ENCODE results near the gene BYSL. TPM values are rescaled to one million over a fixed set of nuclear protein-coding genes. Genes with fewer than 3 reads are reported as not detected.

BYSL gene
- total RNA-seq, 1 experiment from 2014 or later: 89.7 TPM

DNA sequence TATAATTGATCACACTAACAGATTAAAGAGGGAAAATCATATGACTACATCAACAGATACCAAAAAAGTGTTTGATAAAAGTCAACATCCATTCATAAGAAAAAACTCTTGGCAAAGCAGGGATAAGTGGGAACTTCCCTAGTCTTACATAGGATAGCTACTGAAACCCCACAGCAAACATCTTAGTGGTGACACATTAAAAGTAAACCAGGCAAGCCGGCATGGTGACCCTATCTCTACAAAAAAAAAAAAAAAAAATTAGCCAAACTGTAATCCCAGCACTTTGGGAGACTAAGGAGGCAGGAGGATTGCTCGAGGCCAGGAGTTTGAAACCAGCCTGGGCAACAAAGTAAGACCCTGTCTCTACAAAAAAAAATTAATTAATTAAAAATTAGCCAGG, 34.1 kb downstream of the BYSL start:
- CTCF ChIA-PET: interaction anchor here (0.7 kb wide), 1 partner anchor 34 kb away, joined by 5 read pairs; the partner anchor contains the start of gene MED20
- DNase-seq (ENCODE audit: low spot score): no peak
- H3K27me3 ChIP-seq (replicated peaks; ENCODE audit: insufficient read depth, low read depth, low read length, poor library complexity): no peaks in the 10 kb centered on the region
- no peak overlapping the region for H3K4me3 ChIP-seq (ENCODE audit: low read depth, low read length, poor library complexity, severe bottlenecking)
- intact Hi-C loops (cut with micrococcal nuclease; ENCODE audit: unreplicated experiment): no loop called here
- POLR2A ChIA-PET (ENCODE audit: low non-redundant PET): no interaction called here
- no peaks in the 10 kb centered on the region for H3K36me3 ChIP-seq (ENCODE audit: insufficient read depth, low read length, poor library complexity, severe bottlenecking)
- H3K4me1 ChIP-seq (ENCODE audit: insufficient read depth, low read length, poor library complexity, severe bottlenecking): no peaks in the 10 kb centered on the region
- H3K9me3 ChIP-seq (ENCODE audit: low read depth, low read length, poor library complexity, severe bottlenecking): no peaks in the 10 kb centered on the region
- no peak for TF ChIP-seq EZH2 (IDR thresholded peaks at IDR 0.05; ENCODE audit: borderline replicate concordance, low read depth, low read length, poor library complexity, severe bottlenecking)
- TF ChIP-seq, protein P1, sequence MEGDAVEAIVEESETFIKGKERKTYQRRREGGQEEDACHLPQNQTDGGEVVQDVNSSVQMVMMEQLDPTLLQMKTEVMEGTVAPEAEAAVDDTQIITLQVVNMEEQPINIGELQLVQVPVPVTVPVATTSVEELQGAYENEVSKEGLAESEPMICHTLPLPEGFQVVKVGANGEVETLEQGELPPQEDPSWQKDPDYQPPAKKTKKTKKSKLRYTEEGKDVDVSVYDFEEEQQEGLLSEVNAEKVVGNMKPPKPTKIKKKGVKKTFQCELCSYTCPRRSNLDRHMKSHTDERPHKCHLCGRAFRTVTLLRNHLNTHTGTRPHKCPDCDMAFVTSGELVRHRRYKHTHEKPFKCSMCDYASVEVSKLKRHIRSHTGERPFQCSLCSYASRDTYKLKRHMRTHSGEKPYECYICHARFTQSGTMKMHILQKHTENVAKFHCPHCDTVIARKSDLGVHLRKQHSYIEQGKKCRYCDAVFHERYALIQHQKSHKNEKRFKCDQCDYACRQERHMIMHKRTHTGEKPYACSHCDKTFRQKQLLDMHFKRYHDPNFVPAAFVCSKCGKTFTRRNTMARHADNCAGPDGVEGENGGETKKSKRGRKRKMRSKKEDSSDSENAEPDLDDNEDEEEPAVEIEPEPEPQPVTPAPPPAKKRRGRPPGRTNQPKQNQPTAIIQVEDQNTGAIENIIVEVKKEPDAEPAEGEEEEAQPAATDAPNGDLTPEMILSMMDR (conservative IDR thresholded peaks at IDR 0.05; ENCODE audit: low read depth, low read length): no peak
- no TSS peak for BruUV-seq (replicated peaks)
- no peak overlapping the region for H3K27ac ChIP-seq (ENCODE audit: low read depth, low read length, poor library complexity, severe bottlenecking)

DNA sequence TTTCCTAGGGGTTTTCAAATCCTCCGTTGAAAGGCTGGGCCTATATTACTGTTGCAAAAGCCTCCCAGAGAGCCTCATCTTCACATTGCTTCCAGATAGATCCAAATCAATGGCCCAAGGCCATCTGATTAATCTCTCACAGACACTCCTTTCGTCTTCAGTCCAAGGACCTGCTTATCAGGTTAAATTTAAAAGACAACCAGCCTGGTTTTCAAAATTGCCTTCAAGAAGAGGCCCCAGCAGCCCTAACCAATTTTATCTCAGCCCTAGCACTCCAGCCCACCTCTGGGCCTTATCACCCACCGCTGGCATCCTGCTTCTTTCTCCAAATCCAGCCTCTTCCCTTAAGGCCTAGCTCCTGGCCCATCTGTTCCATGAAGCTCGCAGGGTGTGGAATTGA, 35.8 kb downstream of the BYSL start:
- no peaks in the 10 kb centered on the region for H3K27me3 ChIP-seq (replicated peaks; ENCODE audit: insufficient read depth, low read depth, low read length, poor library complexity)
- no peak overlapping the region for H3K4me3 ChIP-seq (ENCODE audit: low read depth, low read length, poor library complexity, severe bottlenecking)
- DNase-seq (ENCODE audit: low spot score): no peak
- no peaks in the 10 kb centered on the region for H3K36me3 ChIP-seq (ENCODE audit: insufficient read depth, low read length, poor library complexity, severe bottlenecking)
- no TSS peak for BruUV-seq (replicated peaks)
- ChIA-PET CTCF (no interaction called here), POLR2A (ENCODE audit: low non-redundant PET) (no interaction called here)
- no peaks in the 10 kb centered on the region for H3K4me1 ChIP-seq (ENCODE audit: insufficient read depth, low read length, poor library complexity, severe bottlenecking)
- TF ChIP-seq, protein P1 (conservative IDR thresholded peaks at IDR 0.05; ENCODE audit: low read depth, low read length): no peak
- TF ChIP-seq EZH2 (IDR thresholded peaks at IDR 0.05; ENCODE audit: borderline replicate concordance, low read depth, low read length, poor library complexity, severe bottlenecking): no peak
- H3K9me3 ChIP-seq (ENCODE audit: low read depth, low read length, poor library complexity, severe bottlenecking): no peaks in the 10 kb centered on the region
- H3K27ac ChIP-seq (ENCODE audit: low read depth, low read length, poor library complexity, severe bottlenecking): no peak overlapping the region
- intact Hi-C loops (cut with micrococcal nuclease; ENCODE audit: unreplicated experiment): no loop called here

DNA sequence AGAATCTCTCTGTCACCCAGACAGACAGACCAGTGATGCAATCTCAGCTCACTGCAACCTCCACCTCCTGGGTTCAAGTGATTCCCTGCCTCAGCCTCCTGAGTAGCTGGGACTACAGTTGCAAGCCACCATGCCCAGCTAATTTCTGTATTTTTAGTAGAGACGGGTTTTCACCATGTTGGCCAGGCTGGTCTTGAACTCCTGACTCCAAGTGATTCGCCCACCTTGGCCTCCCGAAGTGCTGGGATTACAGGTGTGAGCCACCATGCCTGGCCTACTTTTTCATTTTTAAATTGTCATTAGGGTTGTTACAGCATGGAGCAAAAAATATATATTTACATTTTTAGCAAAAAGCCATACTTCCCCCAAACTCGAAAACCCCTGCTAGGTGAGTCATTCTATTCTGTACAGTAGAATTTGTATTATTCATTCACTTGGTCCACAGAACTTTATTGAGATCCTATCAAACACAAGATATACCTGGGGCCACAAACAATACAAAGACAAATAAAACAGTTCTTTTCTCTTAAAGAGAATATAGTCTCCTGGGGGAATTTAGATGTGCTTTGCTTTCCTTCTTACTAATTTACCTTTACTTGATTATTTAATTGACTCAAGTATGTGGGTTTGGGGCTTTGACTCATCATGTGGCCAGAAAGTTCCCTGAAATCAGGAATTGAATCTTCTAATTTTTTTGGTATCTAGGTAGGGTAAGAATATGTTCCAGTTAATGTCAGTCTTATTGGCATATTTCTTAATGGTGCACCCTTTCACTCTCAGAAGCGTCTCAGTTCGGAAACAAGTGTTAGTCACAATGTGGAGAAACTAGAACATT, 36.9 kb downstream of the BYSL start:
- Histone ChIP-seq H3K4me1 (ENCODE audit: insufficient read depth, low read length, poor library complexity, severe bottlenecking) (no peaks in the 10 kb centered on the region), H3K27ac (ENCODE audit: low read depth, low read length, poor library complexity, severe bottlenecking) (no peak overlapping the region), H3K9me3 (ENCODE audit: low read depth, low read length, poor library complexity, severe bottlenecking) (no peaks in the 10 kb centered on the region), H3K36me3 (ENCODE audit: insufficient read depth, low read length, poor library complexity, severe bottlenecking) (no peaks in the 10 kb centered on the region), H3K4me3 (ENCODE audit: low read depth, low read length, poor library complexity, severe bottlenecking) (no peak overlapping the region), H3K27me3 (replicated peaks; ENCODE audit: insufficient read depth, low read depth, low read length, poor library complexity) (no peaks in the 10 kb centered on the region)
- no TSS peak for BruUV-seq (replicated peaks)
- CTCF ChIA-PET: no interaction called here
- no peak for TF ChIP-seq EZH2 (IDR thresholded peaks at IDR 0.05; ENCODE audit: borderline replicate concordance, low read depth, low read length, poor library complexity, severe bottlenecking)
- TF ChIP-seq, protein P1 (conservative IDR thresholded peaks at IDR 0.05; ENCODE audit: low read depth, low read length): no peak
- no peak for DNase-seq (ENCODE audit: low spot score)
- intact Hi-C loops (cut with micrococcal nuclease; ENCODE audit: unreplicated experiment): no loop called here
- POLR2A ChIA-PET (ENCODE audit: low non-redundant PET): no interaction called here

All from A673 (cell line).